ENCODE results near the gene AGAP2. TPM values are rescaled to one million over a fixed set of nuclear protein-coding genes. Genes with fewer than 3 reads are reported as not detected.

AGAP2 gene
- total RNA-seq, 1 experiment from 2014 or later = 2.0 TPM

- Mint-ChIP-seq H3K9me3 (no peaks in the 10 kb centered on the region), H3K36me3 (no peaks in the 10 kb centered on the region), H3K4me3 (no peak overlapping the region), H3K27me3 (ENCODE audit: low read depth) (peaks cover 100% of the 10 kb centered on the region), H3K27ac (no peak overlapping the region), H3K4me1 (peaks cover 22% of the 10 kb centered on the region)
- ChIA-PET POLR2A (interaction anchor here (0.6 kb wide), 1 partner anchor 229 kb away, joined by 17 read pairs; no protein-coding TSS in a partner anchor), CTCF (interaction anchor here (0.7 to 1.4 kb wide), 3 partner anchors 10 to 38 kb away, joined by 3 to 7 read pairs (median 3); partner anchors contain the start of gene OS9)
- no peak for ATAC-seq
- no peak for TF ChIP-seq ETV6 (CRISPR knock-in tag; IDR thresholded peaks at IDR 0.05)
- TF ChIP-seq KAT7 (CRISPR knock-in tag; IDR thresholded peaks at IDR 0.05; ENCODE audit: borderline replicate concordance) = no peak
- TF ChIP-seq ZNF121 (CRISPR knock-in tag; IDR thresholded peaks at IDR 0.05) = no peak
- TF ChIP-seq USF2 (CRISPR knock-in tag; IDR thresholded peaks at IDR 0.05) = no peak
- no peak for TF ChIP-seq ZBTB21 (CRISPR knock-in tag; IDR thresholded peaks at IDR 0.05; ENCODE audit: borderline replicate concordance)
- no peak for TF ChIP-seq NR3C1 (CRISPR knock-in tag; conservative IDR thresholded peaks at IDR 0.05; ENCODE audit: low read depth)
- no peak for DNase-seq (ENCODE audit: low spot score)
Measured at GRCh38 chr12:57731411-57732080, 7.0 kb downstream of the AGAP2 start.

- DNase-seq (ENCODE audit: low spot score) = no peak
- no peak overlapping the region for H3K4me3 Mint-ChIP-seq
- H3K27ac Mint-ChIP-seq = no peak overlapping the region
- ChIA-PET POLR2A (no interaction called here), CTCF (no interaction called here)
- no peaks in the 10 kb centered on the region for H3K36me3 Mint-ChIP-seq
- H3K4me1 Mint-ChIP-seq = peaks cover 21% of the 10 kb centered on the region
- no peak for ATAC-seq
- H3K27me3 Mint-ChIP-seq (ENCODE audit: low read depth) = peaks cover 99% of the 10 kb centered on the region
- H3K9me3 Mint-ChIP-seq = no peaks in the 10 kb centered on the region
- TF ChIP-seq ZSCAN18 (CRISPR knock-in tag; IDR thresholded peaks at IDR 0.05) (no peak), NFYB (CRISPR knock-in tag; conservative IDR thresholded peaks at IDR 0.05; ENCODE audit: low read depth) (no peak), RELA (CRISPR knock-in tag; IDR thresholded peaks at IDR 0.05; ENCODE audit: borderline replicate concordance) (no peak), ZBTB21 (CRISPR knock-in tag; IDR thresholded peaks at IDR 0.05; ENCODE audit: borderline replicate concordance) (no peak), ZNF416 (CRISPR knock-in tag; IDR thresholded peaks at IDR 0.05) (no peak), MLX (CRISPR knock-in tag; IDR thresholded peaks at IDR 0.05) (no peak), HMGA2 (CRISPR knock-in tag; IDR thresholded peaks at IDR 0.05) (no peak), CREB1 (CRISPR knock-in tag; IDR thresholded peaks at IDR 0.05) (no peak), ZNF232 (CRISPR knock-in tag; IDR thresholded peaks at IDR 0.05) (no peak), SOX15 (CRISPR knock-in tag; IDR thresholded peaks at IDR 0.05) (no peak), PRDM15 (CRISPR knock-in tag; IDR thresholded peaks at IDR 0.05) (no peak), NR2C2 (CRISPR knock-in tag; IDR thresholded peaks at IDR 0.05) (no peak), ZNF219 (CRISPR knock-in tag; IDR thresholded peaks at IDR 0.05; ENCODE audit: borderline replicate concordance) (no peak), ATF6 (CRISPR knock-in tag; IDR thresholded peaks at IDR 0.05) (no peak), KAT7 (CRISPR knock-in tag; IDR thresholded peaks at IDR 0.05; ENCODE audit: borderline replicate concordance) (no peak), IRF2 (CRISPR knock-in tag; IDR thresholded peaks at IDR 0.05; ENCODE audit: borderline replicate concordance, low read depth) (no peak), USF2 (CRISPR knock-in tag; IDR thresholded peaks at IDR 0.05) (no peak), GRHL2 (CRISPR knock-in tag; IDR thresholded peaks at IDR 0.05; ENCODE audit: insufficient replicate concordance, severe bottlenecking) (no peak)
Measured at GRCh38 chr12:57730336-57731067, 8.0 kb downstream of the AGAP2 start.
